Measurements from ENCODE around the gene COA6. TPM values are rescaled to one million over a fixed set of nuclear protein-coding genes. Genes with fewer than 3 reads are reported as not detected.

The COA6 gene
- total RNA-seq, 1 donor from 2014 or later: 39.0 TPM

- H3K36me3 ChIP-seq: peaks cover 51% of the 10 kb centered on the region
- H3K4me1 ChIP-seq: peaks cover 8% of the 10 kb centered on the region
- intact Hi-C loops (cut with micrococcal nuclease): no loop called here
- no peak for DNase-seq
- H3K27ac ChIP-seq (replicated peaks): no peak overlapping the region
- H3K4me3 ChIP-seq: no peak overlapping the region
- TF ChIP-seq CTCF (IDR thresholded peaks at IDR 0.05; ENCODE audit: borderline replicate concordance): no peak
- H3K27me3 ChIP-seq (ENCODE audit: low read depth): no peaks in the 10 kb centered on the region
- no peaks in the 10 kb centered on the region for H3K9me3 ChIP-seq (replicated peaks)
Observed at GRCh38 chr1:234409328-234409727, 36.1 kb downstream of the COA6 start.

GRCh38 chr1:234412830-234413229 is 39.6 kb downstream of the COA6 start:
- no peaks in the 10 kb centered on the region for H3K9me3 ChIP-seq (replicated peaks)
- no peak for DNase-seq
- H3K4me1 ChIP-seq: no peaks in the 10 kb centered on the region
- H3K4me3 ChIP-seq: no peak overlapping the region
- H3K27ac ChIP-seq (replicated peaks): no peak overlapping the region
- H3K27me3 ChIP-seq (ENCODE audit: low read depth): no peaks in the 10 kb centered on the region
- peaks cover 68% of the 10 kb centered on the region for H3K36me3 ChIP-seq
- intact Hi-C loops (cut with micrococcal nuclease): no loop called here
- no peak for TF ChIP-seq CTCF (IDR thresholded peaks at IDR 0.05; ENCODE audit: borderline replicate concordance)

GRCh38 chr1:234413485-234413884 is 40.2 kb downstream of the COA6 start:
- TF ChIP-seq CTCF (IDR thresholded peaks at IDR 0.05; ENCODE audit: borderline replicate concordance): no peak
- Histone ChIP-seq H3K27me3 (ENCODE audit: low read depth) (no peaks in the 10 kb centered on the region), H3K9me3 (replicated peaks) (no peaks in the 10 kb centered on the region), H3K27ac (replicated peaks) (no peak overlapping the region), H3K4me1 (no peaks in the 10 kb centered on the region), H3K4me3 (no peak overlapping the region), H3K36me3 (peaks cover 72% of the 10 kb centered on the region)
- intact Hi-C loops (cut with micrococcal nuclease): no loop called here
- DNase-seq: no peak

GRCh38 chr1:234413990-234414389 is 40.7 kb downstream of the COA6 start:
- intact Hi-C loops (cut with micrococcal nuclease): no loop called here
- Histone ChIP-seq H3K27ac (replicated peaks) (no peak overlapping the region), H3K4me1 (no peaks in the 10 kb centered on the region), H3K4me3 (no peak overlapping the region), H3K36me3 (peaks cover 72% of the 10 kb centered on the region), H3K27me3 (ENCODE audit: low read depth) (no peaks in the 10 kb centered on the region), H3K9me3 (replicated peaks) (no peaks in the 10 kb centered on the region)
- TF ChIP-seq CTCF (IDR thresholded peaks at IDR 0.05; ENCODE audit: borderline replicate concordance): no peak
- no peak for DNase-seq

- no peaks in the 10 kb centered on the region for H3K4me1 ChIP-seq
- H3K9me3 ChIP-seq (replicated peaks): no peaks in the 10 kb centered on the region
- no peak for TF ChIP-seq CTCF (IDR thresholded peaks at IDR 0.05; ENCODE audit: borderline replicate concordance)
- intact Hi-C loops (cut with micrococcal nuclease): no loop called here
- no peak for DNase-seq
- peaks cover 72% of the 10 kb centered on the region for H3K36me3 ChIP-seq
- no peaks in the 10 kb centered on the region for H3K27me3 ChIP-seq (ENCODE audit: low read depth)
- no peak overlapping the region for H3K4me3 ChIP-seq
- H3K27ac ChIP-seq (replicated peaks): no peak overlapping the region
Observed at GRCh38 chr1:234427950-234428646, 54.8 kb downstream of the COA6 start.
